PC-3 (cell line): ENCODE data around the gene DCLRE1C. TPM values are rescaled to one million over a fixed set of nuclear protein-coding genes. Genes with fewer than 3 reads are reported as not detected.

ENCODE experiments used
- ATAC-seq: fragments of 200-7000 bp; cut with Tn5 transposase; 2 replicates; pipeline ENCODE4 v1.9.1; 2020; ENCODE audit warnings: mild to moderate bottlenecking, moderate library complexity
- BruUV-seq: library from RNA; stranded (reverse); fragments of 400-500 nt; replicated peaks from 2 replicates; lab custom pipeline; 2021; lab: Mats Ljungman, UMichigan
- CTCF ChIA-PET: fragments of 300-600 bp; sonication (Branson Sonifier 250); formaldehyde crosslinking; loops from one replicate; lab custom pipeline; 2022; ENCODE audit warnings: antibody characterized with exemption; lab: Charles Lee
- POLR2A ChIA-PET: fragments of 300-600 bp; sonication (Branson Sonifier 250); formaldehyde crosslinking; loops from one replicate; lab custom pipeline; 2022; ENCODE audit warnings: antibody characterized with exemption; ENCODE audit not compliant: unreplicated experiment; lab: Charles Lee
- DNase-seq: peaks from one replicate; pipeline ENCODE4 v3.0.0-alpha.2; 2015
- H2AFZ ChIP-seq: fragments of 300-600 bp; sonication (generic); 2 replicates; pipeline ENCODE4 v1.6.0; 2016; ENCODE audit warnings: antibody characterized with exemption, low read length
- H3F3A ChIP-seq: fragments of 300-600 bp; sonication (generic); one replicate; pipeline ENCODE4 v1.6.0; 2017; ENCODE audit warnings: antibody characterized with exemption, low read length, control low read depth, mild to moderate bottlenecking; ENCODE audit not compliant: unreplicated experiment
- H3K27ac ChIP-seq: fragments of 300-600 bp; sonication (generic); 2 replicates; pipeline ENCODE4 v1.5.1; 2016; ENCODE audit warnings: mild to moderate bottlenecking, low read length
- H3K27me3 ChIP-seq: fragments of 300-600 bp; sonication (generic); 2 replicates; pipeline ENCODE4 v1.6.1; 2016; ENCODE audit warnings: low read length, mixed read lengths
- H3K36me3 ChIP-seq: fragments of 300-600 bp; sonication (generic); 2 replicates; pipeline ENCODE4 v1.6.1; 2016; ENCODE audit warnings: low read depth, mixed run types, low read length, mixed read lengths
- H3K4me1 ChIP-seq: fragments of 300-600 bp; sonication (generic); 2 replicates; pipeline ENCODE4 v1.5.1; 2016; ENCODE audit warnings: low read length; ENCODE audit not compliant: insufficient read depth
- H3K4me2 ChIP-seq: fragments of 300-600 bp; sonication (generic); 2 replicates; pipeline ENCODE4 v1.6.0; 2016; ENCODE audit warnings: low read length
- H3K4me3 ChIP-seq: fragments of 300-600 bp; sonication (generic); 2 replicates; pipeline ENCODE4 v1.5.1; 2016; ENCODE audit warnings: mild to moderate bottlenecking, low read length, mixed read lengths
- H3K79me2 ChIP-seq: fragments of 300-600 bp; sonication (generic); 2 replicates; pipeline ENCODE4 v1.6.1; 2017; ENCODE audit warnings: low read length, mixed read lengths
- H3K9ac ChIP-seq: fragments of 300-600 bp; sonication (generic); 2 replicates; pipeline ENCODE4 v1.6.0; 2016; ENCODE audit warnings: mild to moderate bottlenecking, low read length
- H3K9me2 ChIP-seq: fragments of 300-600 bp; sonication (generic); replicated peaks from 2 replicates; pipeline ENCODE4 v1.6.1; 2016; ENCODE audit warnings: mixed run types, low read length, mixed read lengths
- H3K9me3 ChIP-seq: fragments of 300-600 bp; sonication (generic); 2 replicates; pipeline ENCODE4 v1.6.1; 2016; ENCODE audit warnings: low read length, mixed read lengths
- H4K20me1 ChIP-seq: fragments of 300-600 bp; sonication (generic); 2 replicates; pipeline ENCODE4 v1.6.1; 2016; ENCODE audit warnings: low read length, mixed read lengths
- CTCF ChIP-seq: fragments of 300-600 bp; sonication (generic); conservative IDR thresholded peaks from 2 replicates; pipeline ENCODE4 v1.5.1; 2017; ENCODE audit warnings: antibody characterized with exemption, low read depth, mild to moderate bottlenecking, low read length
- EZH2 ChIP-seq: fragments of 300-600 bp; sonication (generic); IDR thresholded peaks from one replicate; pipeline ENCODE4 v1.6.1; 2017; ENCODE audit warnings: antibody characterized with exemption, mild to moderate bottlenecking, low read length; ENCODE audit not compliant: unreplicated experiment
- EZH2phosphoT487 ChIP-seq: fragments of 300-600 bp; sonication (generic); IDR thresholded peaks from 2 replicates; pipeline ENCODE4 v1.6.1; 2018; ENCODE audit warnings: mild to moderate bottlenecking, antibody characterized with exemption, low read length, borderline replicate concordance
- intact Hi-C: fragments of 100-400 bp; cut with micrococcal nuclease; formaldehyde crosslinking; loops from 2 replicates; pipeline ENCODE4 v1.9.0; 2023
- total RNA-seq: library from RNA; depleted of rRNA; stranded (reverse); fragments of >200 nt; gene quantifications from 2 replicates; pipeline ENCODE4 v1.2.3, GENCODE V29; 2014

The DCLRE1C gene
- total RNA-seq, 1 experiment from 2014 or later = 9.8 TPM

- POLR2A ChIA-PET = no interaction called here
- no peak overlapping the region for H3K4me3 ChIP-seq
- no peak overlapping the region for H3K27ac ChIP-seq
These were observed 95.4 kb downstream of the DCLRE1C start for GRCh38 chr10:14858338-14858960.

GRCh38 chr10:14855453-14855852 lies 98.4 kb downstream of the DCLRE1C start:
- H3K4me1 ChIP-seq = no peaks in the 10 kb centered on the region
- no peaks in the 10 kb centered on the region for H4K20me1 ChIP-seq
- no peak overlapping the region for H3K27ac ChIP-seq
- H3K9me2 ChIP-seq = no peaks in the 10 kb centered on the region
- ChIA-PET CTCF (no interaction called here), POLR2A (no interaction called here)
- TF ChIP-seq EZH2 (no peak), EZH2phosphoT487 (no peak), CTCF (no peak)
- ATAC-seq = no peak
- H3K4me3 ChIP-seq = no peak overlapping the region
- H3K36me3 ChIP-seq = no peaks in the 10 kb centered on the region
- no TSS peak for BruUV-seq
- H3K4me2 ChIP-seq = no peak overlapping the region
- H3F3A ChIP-seq = no peaks in the 10 kb centered on the region
- no peak overlapping the region for H2AFZ ChIP-seq
- H3K27me3 ChIP-seq = no peaks in the 10 kb centered on the region
- no peaks in the 10 kb centered on the region for H3K79me2 ChIP-seq
- H3K9ac ChIP-seq = no peak overlapping the region
- intact Hi-C loops = no loop called here
- no peak for DNase-seq
- no peaks in the 10 kb centered on the region for H3K9me3 ChIP-seq

More at GRCh38 chr10:14858338-14858960, 95.4 kb downstream of the DCLRE1C start:
- intact Hi-C loops = no loop called here
- no peaks in the 10 kb centered on the region for H3K4me1 ChIP-seq
- H2AFZ ChIP-seq = no peak overlapping the region
- no peak overlapping the region for H3K4me2 ChIP-seq
- no peaks in the 10 kb centered on the region for H3K9me3 ChIP-seq
- H3K9me2 ChIP-seq = no peaks in the 10 kb centered on the region
- TF ChIP-seq CTCF = no peak
- TF ChIP-seq EZH2phosphoT487 = no peak
- no peak for TF ChIP-seq EZH2
- H3F3A ChIP-seq = no peaks in the 10 kb centered on the region
- H4K20me1 ChIP-seq = no peaks in the 10 kb centered on the region
- no peaks in the 10 kb centered on the region for H3K36me3 ChIP-seq
- H3K9ac ChIP-seq = no peak overlapping the region
- no TSS peak for BruUV-seq
- CTCF ChIA-PET = no interaction called here
- H3K79me2 ChIP-seq = no peaks in the 10 kb centered on the region
- ATAC-seq (no peak), DNase-seq (no peak)
- H3K27me3 ChIP-seq = no peaks in the 10 kb centered on the region

- Histone ChIP-seq H3K27me3 (no peaks in the 10 kb centered on the region), H3K4me1 (no peaks in the 10 kb centered on the region), H3K27ac (no peak overlapping the region), H3K9me3 (no peaks in the 10 kb centered on the region), H3K4me2 (no peak overlapping the region), H3K79me2 (no peaks in the 10 kb centered on the region), H3K36me3 (0 out of 2 replicates have a peak, but pooled peaks cover 4% of the 10 kb centered on the region), H3K9ac (no peak overlapping the region), H3K4me3 (no peak overlapping the region), H2AFZ (no peak overlapping the region), H3F3A (no peaks in the 10 kb centered on the region), H4K20me1 (no peaks in the 10 kb centered on the region), H3K9me2 (no peaks in the 10 kb centered on the region)
- ChIA-PET CTCF (no interaction called here), POLR2A (no interaction called here)
- ATAC-seq (no peak), DNase-seq (no peak)
- BruUV-seq = no TSS peak
- intact Hi-C loops = no loop called here
- TF ChIP-seq EZH2 = no peak
- TF ChIP-seq CTCF = no peak
- no peak for TF ChIP-seq EZH2phosphoT487
These were observed 101.7 kb downstream of the DCLRE1C start for GRCh38 chr10:14852236-14852635.
